CD4-positive, alpha-beta T cell treated with Interleukin-4 for 1 hour (primary cell): ENCODE measurements around the gene UVRAG.
"Not testable (repeated sequence)": the region's sequence is repeated elsewhere in the genome, so short reads cannot be mapped to it uniquely, and the experiment has no call there.

Source experiments
- DNase-seq, 2 donors: peaks; one replicate each; pipeline ENCODE4 v3.0.0-alpha.2; 2020 to 2022

UVRAG gene

GRCh38 chr11:75850787-75851186 lies 35.8 kb downstream of the UVRAG start:
- DNase-seq: no peak

GRCh38 chr11:75851203-75851602 lies 36.2 kb downstream of the UVRAG start:
- DNase-seq: no peak

- DNase-seq: no peak
Measured at GRCh38 chr11:75852406-75853017, 37.5 kb downstream of the UVRAG start.

GRCh38 chr11:75853563-75853962 lies 38.6 kb downstream of the UVRAG start:
- not testable (repeated sequence) for DNase-seq

- no peak for DNase-seq
Measured at GRCh38 chr11:75853971-75854370, 39.0 kb downstream of the UVRAG start.

GRCh38 chr11:75855206-75855605 lies 40.2 kb downstream of the UVRAG start:
- no peak for DNase-seq

GRCh38 chr11:75856912-75857311 lies 41.9 kb downstream of the UVRAG start:
- DNase-seq: no peak

GRCh38 chr11:75858042-75858441 lies 43.0 kb downstream of the UVRAG start:
- DNase-seq: no peak

- no peak for DNase-seq
Measured at GRCh38 chr11:75858613-75859012, 43.6 kb downstream of the UVRAG start.

GRCh38 chr11:75859614-75860013 lies 44.6 kb downstream of the UVRAG start:
- DNase-seq: no peak

- no peak for DNase-seq
Measured at GRCh38 chr11:75862437-75862836, 47.4 kb downstream of the UVRAG start.

- DNase-seq: peak; percentile 22 to 67
Measured at GRCh38 chr11:75867778-75868374, 52.9 kb downstream of the UVRAG start.

GRCh38 chr11:75868990-75869389 lies 54.0 kb downstream of the UVRAG start:
- DNase-seq: no peak

- DNase-seq: no peak
Measured at GRCh38 chr11:75869661-75870455, 54.8 kb downstream of the UVRAG start.

GRCh38 chr11:75872887-75873416 lies 57.9 kb downstream of the UVRAG start:
- DNase-seq: no peak

- peak; percentile 32 to 55 for DNase-seq
Measured at GRCh38 chr11:75873417-75874221, 58.6 kb downstream of the UVRAG start.

GRCh38 chr11:75874684-75875341 lies 59.8 kb downstream of the UVRAG start:
- DNase-seq: no peak

- DNase-seq: not testable (repeated sequence)
Measured at GRCh38 chr11:75877327-75877726, 62.3 kb downstream of the UVRAG start.

- not testable (repeated sequence) for DNase-seq
Measured at GRCh38 chr11:75877931-75878330, 62.9 kb downstream of the UVRAG start.

- DNase-seq: no peak
Measured at GRCh38 chr11:75878933-75879332, 63.9 kb downstream of the UVRAG start.

- DNase-seq: no peak
Measured at GRCh38 chr11:75879737-75880136, 64.7 kb downstream of the UVRAG start.

- not testable (repeated sequence) for DNase-seq
Measured at GRCh38 chr11:75880343-75880742, 65.3 kb downstream of the UVRAG start.
